SK-N-SH (cell line): ENCODE results near the gene JAK1. TPM values are rescaled to one million over a fixed set of nuclear protein-coding genes. Genes with fewer than 3 reads are reported as not detected.

Source experiments
- CTCF ChIA-PET: fragments of 300-600, 350-600 bp; formaldehyde crosslinking; extraction: SDS; loops from one replicate; lab custom pipeline; 2021; lab: Yijun Ruan, JAX
- POLR2A ChIA-PET: fragments of 350-600 bp; sonication (Branson Sonifier 250); formaldehyde crosslinking; extraction: SDS; loops from one replicate; lab custom pipeline; 2020; ENCODE audit warnings: antibody characterized with exemption, inconsistent platforms; lab: Yijun Ruan, JAX
- DNase-seq: peaks from one replicate; pipeline ENCODE4 v3.0.0; 2012
- H2AFZ ChIP-seq: fragments of 200-600 bp; sonication (generic); 2 replicates; pipeline ENCODE4 v1.8.1; 2016; ENCODE audit warnings: antibody characterized with exemption, mild to moderate bottlenecking, low read depth
- H3F3A ChIP-seq: fragments of 200-600 bp; sonication (generic); replicated peaks from 2 replicates; pipeline ENCODE3; 2016; ENCODE audit warnings: antibody characterized with exemption, mild to moderate bottlenecking; ENCODE audit not compliant: insufficient read depth
- H3K27ac ChIP-seq, 2 experiments: fragments of 200-500 bp in 1 of 2; fragments of 200-600 bp in 1 of 2; sonication (Bioruptor generic) in 1 of 2; sonication (generic), shearing (Covaris generic) in 1 of 2; 2 replicates each; pipeline versions ENCODE4 v1.5.1 to v1.6.1; 2014 to 2016; ENCODE audit warnings: low read depth in 2 of 2, inconsistent platforms in 1 of 2, low read length in 1 of 2, mild to moderate bottlenecking in 1 of 2, mixed read lengths in 1 of 2
- H3K27me3 ChIP-seq: fragments of 200-600 bp; sonication (generic), shearing (Covaris generic); 2 replicates; pipeline ENCODE4 v1.6.1; 2016; ENCODE audit warnings: mixed run types; ENCODE audit not compliant: insufficient read depth
- H3K36me3 ChIP-seq, 2 experiments: fragments of 200-500 bp in 1 of 2; fragments of 200-600 bp in 1 of 2; sonication (Bioruptor generic) in 1 of 2; sonication (generic) in 1 of 2; replicated peaks in 1 of 2; 2 replicates each; pipeline versions ENCODE3 to v1.5.1; 2014 to 2016; ENCODE audit warnings: low read length in 1 of 2, mild to moderate bottlenecking in 1 of 2; ENCODE audit not compliant: insufficient read depth in 2 of 2, control insufficient read depth in 1 of 2
- H3K4me1 ChIP-seq, 2 experiments: fragments of 200-500 bp in 1 of 2; fragments of 200-600 bp in 1 of 2; sonication (Bioruptor generic) in 1 of 2; sonication (generic), shearing (Covaris generic) in 1 of 2; 2 replicates each; pipeline versions ENCODE4 v1.5.1 to v1.6.1; 2014 to 2016; ENCODE audit warnings: low read depth in 1 of 2, low read length in 1 of 2, mixed run types in 1 of 2; ENCODE audit not compliant: insufficient read depth in 2 of 2, control insufficient read depth in 1 of 2
- H3K4me2 ChIP-seq: fragments of 200-600 bp; sonication (generic), shearing (Covaris generic); 2 replicates; pipeline ENCODE4 v1.6.1; 2017; ENCODE audit warnings: mixed run types
- H3K4me3 ChIP-seq, 2 experiments: fragments of 200-500 bp in 1 of 2; fragments of 200-600 bp in 1 of 2; sonication (Bioruptor generic) in 1 of 2; sonication (generic), shearing (Covaris generic) in 1 of 2; 2 replicates each; pipeline versions ENCODE4 v1.5.1 to v1.8.1; 2014 to 2016; ENCODE audit warnings: low read depth in 2 of 2, inconsistent platforms in 1 of 2, low read length in 1 of 2, mild to moderate bottlenecking in 1 of 2, mixed read lengths in 1 of 2, moderate library complexity in 1 of 2
- H3K79me2 ChIP-seq: fragments of 200-600 bp; sonication (generic); 2 replicates; pipeline ENCODE4 v1.8.1; 2017; ENCODE audit warnings: mild to moderate bottlenecking; ENCODE audit not compliant: insufficient read depth
- H3K9ac ChIP-seq: fragments of 200-600 bp; sonication (generic); 2 replicates; pipeline ENCODE4 v1.6.1; 2017; ENCODE audit warnings: mixed run types
- H3K9me2 ChIP-seq: fragments of 200-600 bp; sonication (generic); 2 replicates; pipeline ENCODE4 v1.6.1; 2017; ENCODE audit warnings: mixed run types
- H3K9me3 ChIP-seq: fragments of 200-600 bp; sonication (generic); 2 replicates; pipeline ENCODE4 v1.6.1; 2017; ENCODE audit warnings: mixed run types, mild to moderate bottlenecking, moderate library complexity
- H4K20me1 ChIP-seq: fragments of 200-600 bp; sonication (generic); 2 replicates; pipeline ENCODE4 v1.6.1; 2017; ENCODE audit warnings: mild to moderate bottlenecking, mixed run types; ENCODE audit not compliant: insufficient read depth
- CHD2 ChIP-seq: fragments of 150-350 bp; IDR thresholded peaks from 2 replicates; pipeline ENCODE4 v1.6.1; 2018; ENCODE audit warnings: low read length; ENCODE audit not compliant: partially characterized antibody
- ELF1 ChIP-seq: IDR thresholded peaks from 2 replicates; pipeline ENCODE4 v1.4.0; 2012
- EP300 ChIP-seq, 2 experiments: IDR thresholded peaks; 2 replicates each; pipeline versions ENCODE4 v1.4.0 to v1.6.1; 2012; ENCODE audit warnings: borderline replicate concordance in 1 of 2, low read depth in 1 of 2, low read length in 1 of 2
- EZH2phosphoT487 ChIP-seq: fragments of 200-600 bp; sonication (generic); IDR thresholded peaks from 2 replicates; pipeline ENCODE4 v1.6.1; 2017; ENCODE audit warnings: low read depth, mixed run types, mild to moderate bottlenecking, antibody characterized with exemption, moderate library complexity, borderline replicate concordance
- FOXM1 ChIP-seq: IDR thresholded peaks from 2 replicates; pipeline ENCODE4 v1.4.0; 2012; ENCODE audit warnings: low read depth, mild to moderate bottlenecking
- GATA2 ChIP-seq: sonication (generic); formaldehyde crosslinking; IDR thresholded peaks from 2 replicates; pipeline ENCODE4 v1.5.0; 2020; ENCODE audit warnings: mild to moderate bottlenecking, missing genetic modification reagents
- JUND ChIP-seq: IDR thresholded peaks from 2 replicates; pipeline ENCODE4 v1.4.0; 2012
- MXI1 ChIP-seq: IDR thresholded peaks from 2 replicates; pipeline ENCODE4 v1.6.1; 2012; ENCODE audit warnings: mild to moderate bottlenecking, low read depth, low read length, improper control_type of control experiment
- NRF1 ChIP-seq: IDR thresholded peaks from 2 replicates; pipeline ENCODE4 v1.6.1; 2012; ENCODE audit warnings: low read depth, mild to moderate bottlenecking, low read length
- RCOR1 ChIP-seq: fragments of 150-350 bp; IDR thresholded peaks from 2 replicates; pipeline ENCODE4 v1.6.1; 2017; ENCODE audit warnings: antibody characterized with exemption, low read length
- RXRA ChIP-seq: IDR thresholded peaks from 2 replicates; pipeline ENCODE4 v1.4.0; 2012; ENCODE audit warnings: low read depth, mild to moderate bottlenecking, borderline replicate concordance
- SIN3A ChIP-seq: IDR thresholded peaks from 2 replicates; pipeline ENCODE4 v1.6.1; 2012; ENCODE audit warnings: low read depth, mild to moderate bottlenecking, low read length, moderate library complexity, borderline replicate concordance
- SMC3 ChIP-seq: IDR thresholded peaks from 2 replicates; pipeline ENCODE4 v1.6.1; 2012; ENCODE audit warnings: low read depth, low read length, improper control_type of control experiment
- TAF1 ChIP-seq: IDR thresholded peaks from 2 replicates; pipeline ENCODE4 v1.6.1; 2012; ENCODE audit warnings: low read depth, mild to moderate bottlenecking, low read length, moderate library complexity, borderline replicate concordance
- TCF12 ChIP-seq: IDR thresholded peaks from 2 replicates; pipeline ENCODE4 v1.4.0; 2012
- TEAD4 ChIP-seq: IDR thresholded peaks from 2 replicates; pipeline ENCODE4 v1.4.0; 2012; ENCODE audit warnings: mild to moderate bottlenecking, borderline replicate concordance; ENCODE audit not compliant: insufficient read depth
- YY1 ChIP-seq: IDR thresholded peaks from 2 replicates; pipeline ENCODE4 v1.4.0; 2012; ENCODE audit warnings: low read depth, mild to moderate bottlenecking
- WGBS: methylation state at CpG from one replicate; pipeline ENCODE4 v1.1.6; 2017; ENCODE audit warnings: low lambda C conversion rate; 5-methylcytosine and 5-hydroxymethylcytosine counted together
- polyA plus RNA-seq, 3 experiments: library from polyadenylated mRNA; depleted of rRNA; stranded (reverse); fragments of >200 nt; gene quantifications; 2 replicates each; pipeline ENCODE4 v1.2.3, GENCODE V29; 2012
- TF ChIP-seq, protein P1 (sequence below): IDR thresholded peaks from 2 replicates; pipeline ENCODE4 v1.6.1; 2012; ENCODE audit warnings: mild to moderate bottlenecking, low read depth, low read length, moderate library complexity
- TF ChIP-seq, protein P2 (sequence below): fragments of 200-600 bp; sonication (generic); IDR thresholded peaks from 2 replicates; pipeline ENCODE4 v1.6.1; 2017; ENCODE audit warnings: antibody characterized with exemption, mild to moderate bottlenecking, moderate library complexity
- TF ChIP-seq, protein P3 (sequence below): IDR thresholded peaks from 2 replicates; pipeline ENCODE4 v1.4.0; 2012; ENCODE audit warnings: low read depth
- TF ChIP-seq, protein P4 (sequence below): IDR thresholded peaks from 2 replicates; pipeline ENCODE4 v1.4.0; 2012; ENCODE audit warnings: low read depth, borderline replicate concordance

JAK1 gene
- polyA plus RNA-seq, 1 of the 3 experiments (the other 2 are of a cell fraction): 47.5 TPM

DNA sequence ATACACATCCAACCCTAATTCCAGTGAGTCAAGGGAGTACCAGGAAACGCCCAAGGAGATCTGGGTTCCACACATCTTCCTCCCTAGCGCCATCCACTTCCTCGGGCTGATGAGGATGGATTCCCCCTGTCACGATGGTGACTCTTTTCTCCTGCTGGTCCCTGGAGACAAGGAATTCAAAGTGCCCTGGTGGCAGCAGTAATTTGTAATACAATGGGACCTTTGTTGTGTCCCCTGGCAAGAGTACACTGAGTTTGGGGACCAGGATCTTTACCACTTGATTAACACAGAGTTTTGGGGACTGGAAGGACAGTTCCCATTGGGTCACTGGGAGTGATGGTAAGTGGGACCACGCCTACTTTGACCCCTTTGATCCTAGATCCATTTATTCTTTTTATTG is 9.4 kb upstream of the JAK1 start (continued):
- TF ChIP-seq, protein P1, sequence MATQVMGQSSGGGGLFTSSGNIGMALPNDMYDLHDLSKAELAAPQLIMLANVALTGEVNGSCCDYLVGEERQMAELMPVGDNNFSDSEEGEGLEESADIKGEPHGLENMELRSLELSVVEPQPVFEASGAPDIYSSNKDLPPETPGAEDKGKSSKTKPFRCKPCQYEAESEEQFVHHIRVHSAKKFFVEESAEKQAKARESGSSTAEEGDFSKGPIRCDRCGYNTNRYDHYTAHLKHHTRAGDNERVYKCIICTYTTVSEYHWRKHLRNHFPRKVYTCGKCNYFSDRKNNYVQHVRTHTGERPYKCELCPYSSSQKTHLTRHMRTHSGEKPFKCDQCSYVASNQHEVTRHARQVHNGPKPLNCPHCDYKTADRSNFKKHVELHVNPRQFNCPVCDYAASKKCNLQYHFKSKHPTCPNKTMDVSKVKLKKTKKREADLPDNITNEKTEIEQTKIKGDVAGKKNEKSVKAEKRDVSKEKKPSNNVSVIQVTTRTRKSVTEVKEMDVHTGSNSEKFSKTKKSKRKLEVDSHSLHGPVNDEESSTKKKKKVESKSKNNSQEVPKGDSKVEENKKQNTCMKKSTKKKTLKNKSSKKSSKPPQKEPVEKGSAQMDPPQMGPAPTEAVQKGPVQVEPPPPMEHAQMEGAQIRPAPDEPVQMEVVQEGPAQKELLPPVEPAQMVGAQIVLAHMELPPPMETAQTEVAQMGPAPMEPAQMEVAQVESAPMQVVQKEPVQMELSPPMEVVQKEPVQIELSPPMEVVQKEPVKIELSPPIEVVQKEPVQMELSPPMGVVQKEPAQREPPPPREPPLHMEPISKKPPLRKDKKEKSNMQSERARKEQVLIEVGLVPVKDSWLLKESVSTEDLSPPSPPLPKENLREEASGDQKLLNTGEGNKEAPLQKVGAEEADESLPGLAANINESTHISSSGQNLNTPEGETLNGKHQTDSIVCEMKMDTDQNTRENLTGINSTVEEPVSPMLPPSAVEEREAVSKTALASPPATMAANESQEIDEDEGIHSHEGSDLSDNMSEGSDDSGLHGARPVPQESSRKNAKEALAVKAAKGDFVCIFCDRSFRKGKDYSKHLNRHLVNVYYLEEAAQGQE: no peak
- TF ChIP-seq FOXM1: no peak
- no peak for TF ChIP-seq EP300 (IDR thresholded peaks at IDR 0.05; ENCODE audit: borderline replicate concordance in 1 of 2, low read depth in 1 of 2, low read length in 1 of 2)
- no peak for TF ChIP-seq ELF1
- no peak for TF ChIP-seq MXI1
- TF ChIP-seq GATA2 (CRISPR knock-in tag): no peak
- TF ChIP-seq TAF1: no peak

DNA sequence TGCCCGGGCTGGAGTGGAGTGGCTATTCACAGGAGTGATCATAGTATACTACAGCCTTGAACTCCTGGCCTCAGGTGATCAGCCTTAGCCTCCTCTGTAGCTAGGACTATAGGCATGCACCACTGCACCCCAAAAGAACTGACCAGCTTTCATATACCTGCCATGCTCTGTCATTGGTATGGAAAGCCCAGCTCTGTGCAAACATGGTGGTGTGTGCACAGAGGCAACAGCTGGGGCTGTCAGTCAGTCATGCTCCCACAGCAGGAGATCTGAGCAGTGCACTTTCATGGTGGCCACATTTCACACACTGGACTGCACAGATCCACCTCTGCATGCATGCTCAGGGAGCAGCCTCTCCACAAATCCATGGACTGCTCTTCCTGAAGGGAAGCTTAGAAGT is 8.8 kb upstream of the JAK1 start:
- H4K20me1 ChIP-seq: no peaks in the 10 kb centered on the region

DNA sequence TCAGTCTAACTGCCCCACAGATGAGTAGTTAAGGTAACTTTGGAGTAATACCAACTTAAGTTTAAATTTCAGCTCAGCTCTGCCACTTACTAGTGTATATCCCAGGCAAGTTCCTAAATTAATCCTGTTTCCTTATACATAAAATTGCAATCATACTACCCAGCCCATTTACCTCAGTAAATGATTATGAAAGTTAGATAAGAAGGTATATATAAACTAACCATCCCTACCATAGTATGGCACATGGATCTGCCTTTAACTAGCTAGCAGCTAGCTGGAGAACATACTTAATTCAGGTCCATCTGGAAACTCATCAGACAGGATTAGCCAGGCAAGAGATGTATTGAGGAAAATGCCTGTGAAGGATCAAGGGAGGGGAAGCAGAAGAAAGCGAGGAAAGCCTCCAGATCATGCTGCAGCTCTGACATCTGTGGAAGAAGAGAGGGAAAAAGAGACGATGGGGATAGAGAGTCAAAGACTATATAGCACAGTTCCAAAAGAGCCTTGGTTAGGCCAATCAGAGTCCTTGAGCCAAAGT is 8.0 kb upstream of the JAK1 start:
- Histone ChIP-seq H3K4me3 (no peak overlapping the region), H3K9me2 (no peaks in the 10 kb centered on the region), H4K20me1 (no peaks in the 10 kb centered on the region), H3K4me2 (no peak overlapping the region), H3K79me2 (no peaks in the 10 kb centered on the region), H3K27me3 (no peaks in the 10 kb centered on the region), H3K9me3 (no peaks in the 10 kb centered on the region), H3K36me3 (no peaks in the 10 kb centered on the region), H3K9ac (no peak overlapping the region), H3F3A (peaks cover 3% of the 10 kb centered on the region), H2AFZ (no peak overlapping the region), H3K4me1 (no peaks in the 10 kb centered on the region), H3K27ac (no peak overlapping the region)
- POLR2A ChIA-PET: no interaction called here
- WGBS: 81% methylated on average over 2 of the region's 2 CpGs
- no peak for DNase-seq
- CTCF ChIA-PET: interaction anchor here (0.6 to 1.3 kb wide), 2 partner anchors 230 to 713 kb away, joined by 3 to 6 read pairs; no protein-coding TSS in a partner anchor
- TF ChIP-seq GATA2 (CRISPR knock-in tag) (no peak), SIN3A (no peak), TCF12 (no peak), MXI1 (no peak), TEAD4 (no peak), EP300 (IDR thresholded peaks at IDR 0.05; ENCODE audit: borderline replicate concordance in 1 of 2, low read depth in 1 of 2, low read length in 1 of 2) (no peak), SMC3 (no peak), YY1 (no peak), NRF1 (no peak), CHD2 (no peak), JUND (no peak), EZH2phosphoT487 (no peak), TAF1 (no peak)
- TF ChIP-seq, protein P2, sequence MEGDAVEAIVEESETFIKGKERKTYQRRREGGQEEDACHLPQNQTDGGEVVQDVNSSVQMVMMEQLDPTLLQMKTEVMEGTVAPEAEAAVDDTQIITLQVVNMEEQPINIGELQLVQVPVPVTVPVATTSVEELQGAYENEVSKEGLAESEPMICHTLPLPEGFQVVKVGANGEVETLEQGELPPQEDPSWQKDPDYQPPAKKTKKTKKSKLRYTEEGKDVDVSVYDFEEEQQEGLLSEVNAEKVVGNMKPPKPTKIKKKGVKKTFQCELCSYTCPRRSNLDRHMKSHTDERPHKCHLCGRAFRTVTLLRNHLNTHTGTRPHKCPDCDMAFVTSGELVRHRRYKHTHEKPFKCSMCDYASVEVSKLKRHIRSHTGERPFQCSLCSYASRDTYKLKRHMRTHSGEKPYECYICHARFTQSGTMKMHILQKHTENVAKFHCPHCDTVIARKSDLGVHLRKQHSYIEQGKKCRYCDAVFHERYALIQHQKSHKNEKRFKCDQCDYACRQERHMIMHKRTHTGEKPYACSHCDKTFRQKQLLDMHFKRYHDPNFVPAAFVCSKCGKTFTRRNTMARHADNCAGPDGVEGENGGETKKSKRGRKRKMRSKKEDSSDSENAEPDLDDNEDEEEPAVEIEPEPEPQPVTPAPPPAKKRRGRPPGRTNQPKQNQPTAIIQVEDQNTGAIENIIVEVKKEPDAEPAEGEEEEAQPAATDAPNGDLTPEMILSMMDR: no peak
- TF ChIP-seq, protein P3, sequence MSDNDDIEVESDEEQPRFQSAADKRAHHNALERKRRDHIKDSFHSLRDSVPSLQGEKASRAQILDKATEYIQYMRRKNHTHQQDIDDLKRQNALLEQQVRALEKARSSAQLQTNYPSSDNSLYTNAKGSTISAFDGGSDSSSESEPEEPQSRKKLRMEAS: no peak

More for the DNA sequence above, 8.8 kb upstream of the JAK1 start:
- Histone ChIP-seq H3K4me3 (no peak overlapping the region), H3K79me2 (no peaks in the 10 kb centered on the region), H3K4me2 (no peak overlapping the region), H3F3A (peaks cover 3% of the 10 kb centered on the region), H3K4me1 (no peaks in the 10 kb centered on the region), H3K27me3 (no peaks in the 10 kb centered on the region), H3K9ac (no peak overlapping the region), H3K9me2 (no peaks in the 10 kb centered on the region)
- 65% methylated on average over 1 of the region's 1 CpG for WGBS
- CTCF ChIA-PET: interaction anchor here (0.6 to 1.3 kb wide), 2 partner anchors 231 to 713 kb away, joined by 3 to 6 read pairs; no protein-coding TSS in a partner anchor
- POLR2A ChIA-PET: no interaction called here
- TF ChIP-seq ELF1 (no peak), YY1 (no peak), RCOR1 (no peak), RXRA (no peak)
- TF ChIP-seq, protein P4, sequence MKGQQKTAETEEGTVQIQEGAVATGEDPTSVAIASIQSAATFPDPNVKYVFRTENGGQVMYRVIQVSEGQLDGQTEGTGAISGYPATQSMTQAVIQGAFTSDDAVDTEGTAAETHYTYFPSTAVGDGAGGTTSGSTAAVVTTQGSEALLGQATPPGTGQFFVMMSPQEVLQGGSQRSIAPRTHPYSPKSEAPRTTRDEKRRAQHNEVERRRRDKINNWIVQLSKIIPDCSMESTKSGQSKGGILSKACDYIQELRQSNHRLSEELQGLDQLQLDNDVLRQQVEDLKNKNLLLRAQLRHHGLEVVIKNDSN: no peak
- TF ChIP-seq, all 33 proteins: peak for 0
- no peak for DNase-seq
- H2AFZ ChIP-seq: no peak overlapping the region
- no peaks in the 10 kb centered on the region for H3K36me3 ChIP-seq
- no peak overlapping the region for H3K27ac ChIP-seq
- no peaks in the 10 kb centered on the region for H3K9me3 ChIP-seq
